GM12874 (cell line): Measurements from ENCODE around the gene DHFR.

Experiments used
- CTCF ChIP-seq: IDR thresholded peaks from 2 replicates; pipeline ENCODE4 v1.5.1; 2011; ENCODE audit warnings: low read depth, mild to moderate bottlenecking, control low read depth, low read length, moderate library complexity; ENCODE audit not compliant: insufficient read depth

Gene DHFR

DNA sequence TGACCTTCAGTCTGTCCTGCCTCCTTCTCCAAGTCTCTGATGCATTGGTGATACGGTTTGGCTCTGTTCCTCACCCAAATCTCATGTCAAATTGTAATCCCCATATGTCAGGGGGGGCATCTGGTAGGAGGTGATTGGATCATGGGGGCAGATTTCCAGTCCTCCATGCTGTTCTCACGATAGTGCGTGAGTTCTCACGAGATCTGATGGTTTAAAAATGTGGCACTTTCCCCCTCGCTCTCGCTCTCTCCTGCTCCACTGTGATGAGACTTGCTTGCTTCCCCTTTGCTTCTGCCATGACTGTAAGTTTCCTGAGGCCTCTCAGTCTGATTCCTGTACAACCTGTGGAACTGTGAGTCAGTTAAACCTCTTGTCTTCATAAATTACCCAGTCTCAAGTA lies 70.0 kb downstream of the DHFR start:
- TF ChIP-seq CTCF, result no peak

GRCh38 chr5:80579050-80579449 lies 75.7 kb downstream of the DHFR start:
- no peak for TF ChIP-seq CTCF

GRCh38 chr5:80577707-80578106 lies 77.1 kb downstream of the DHFR start:
- no peak for TF ChIP-seq CTCF

- TF ChIP-seq CTCF, result no peak
Measured at GRCh38 chr5:80576383-80576782, 78.4 kb downstream of the DHFR start.
